Activated naive CD8-positive, alpha-beta T cell treated with anti-CD3 and anti-CD28 coated beads, Interleukin-2, amount 10 ng/mL, durations not matched to agents 7 days and 5 days (primary cell): ENCODE data around the gene CEACAM1. TPM values are rescaled to one million over a fixed set of nuclear protein-coding genes. Genes with fewer than 3 reads are reported as not detected.
"Not testable (repeated sequence)": the region's sequence is repeated elsewhere in the genome, so short reads cannot be mapped to it uniquely, and the experiment has no call there.

ENCODE experiments used
- ATAC-seq: fragments of 150-1000 bp; cut with Tn5 transposase; one replicate; pipeline ENCODE4 v1.10.0; 2021; ENCODE audit warnings: low read depth, moderate library complexity
- POLR2A ChIA-PET: fragments of 350-600 bp; sonication (Branson Sonifier 250); formaldehyde crosslinking; loops from one replicate; lab custom pipeline; 2021; ENCODE audit warnings: antibody characterized with exemption; lab: Charles Lee
- DNase-seq: peaks from one replicate; pipeline ENCODE4 v3.0.0; 2021
- H3K27ac Mint-ChIP-seq: one replicate; pipeline ENCODE4 v1.8.0; 2022; ENCODE audit warnings: mild to moderate bottlenecking, mixed read lengths
- H3K27me3 Mint-ChIP-seq: one replicate; pipeline ENCODE4 v1.8.0; 2022; ENCODE audit warnings: mild to moderate bottlenecking, moderate library complexity, mixed read lengths
- H3K36me3 Mint-ChIP-seq: one replicate; pipeline ENCODE4 v1.8.0; 2021; ENCODE audit warnings: mild to moderate bottlenecking, mixed read lengths
- H3K4me1 Mint-ChIP-seq: one replicate; pipeline ENCODE4 v1.8.0; 2021; ENCODE audit warnings: mixed read lengths
- H3K4me3 Mint-ChIP-seq: one replicate; pipeline ENCODE4 v1.8.0; 2022; ENCODE audit warnings: mild to moderate bottlenecking, moderate library complexity, mixed read lengths
- H3K9me3 Mint-ChIP-seq: one replicate; pipeline ENCODE4 v1.8.0; 2021; ENCODE audit warnings: mixed read lengths
- total RNA-seq, 2 experiments: library from RNA; stranded (reverse); gene quantifications; one replicate each; pipeline ENCODE4 v1.2.3, GENCODE V29; 2021

The CEACAM1 gene
- total RNA-seq, 2 experiments from 2014 or later: 34.2 to 38.3 TPM

DNA sequence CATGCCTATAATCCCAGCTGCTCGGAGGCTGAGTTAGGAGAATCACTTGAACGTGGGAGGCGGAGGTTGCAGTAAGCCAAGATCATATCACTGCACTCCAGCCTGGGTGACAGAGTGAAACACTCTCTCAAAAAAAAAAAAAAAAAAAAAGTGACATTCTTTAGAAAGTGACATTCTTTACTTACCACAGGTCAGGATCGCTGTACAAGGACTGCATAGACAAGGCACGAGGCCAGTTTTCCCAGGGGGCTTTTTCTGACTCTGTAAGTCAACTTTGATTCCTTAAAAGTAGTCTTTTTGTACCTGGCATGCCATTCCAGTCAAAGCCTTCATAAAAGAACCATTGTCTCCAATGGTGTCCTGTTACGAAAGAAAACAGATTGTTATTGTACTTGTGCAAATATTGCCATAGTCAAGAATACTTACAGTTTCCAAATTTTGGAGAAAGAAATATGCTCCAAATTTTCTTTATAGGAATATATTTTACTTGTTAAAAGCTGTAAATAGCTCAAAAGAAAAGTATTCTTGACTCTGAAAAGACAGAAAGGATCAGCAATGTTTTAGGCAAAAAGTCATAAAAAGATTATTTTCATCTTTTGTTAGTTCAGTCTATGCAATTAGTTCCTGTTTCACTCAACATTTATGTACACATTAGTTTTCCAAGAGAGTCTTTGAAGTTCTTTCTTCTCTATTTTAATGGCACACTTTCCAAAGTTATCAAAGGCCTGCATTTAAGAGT, 39.3 kb downstream of the CEACAM1 start:
- ATAC-seq (no peak), DNase-seq (no peak)
- Mint-ChIP-seq H3K4me3 (no peak overlapping the region), H3K27me3 (peaks cover 6% of the 10 kb centered on the region), H3K9me3 (no peaks in the 10 kb centered on the region), H3K4me1 (peaks cover 20% of the 10 kb centered on the region), H3K27ac (no peak overlapping the region), H3K36me3 (peaks cover 5% of the 10 kb centered on the region)
- POLR2A ChIA-PET: no interaction called here

DNA sequence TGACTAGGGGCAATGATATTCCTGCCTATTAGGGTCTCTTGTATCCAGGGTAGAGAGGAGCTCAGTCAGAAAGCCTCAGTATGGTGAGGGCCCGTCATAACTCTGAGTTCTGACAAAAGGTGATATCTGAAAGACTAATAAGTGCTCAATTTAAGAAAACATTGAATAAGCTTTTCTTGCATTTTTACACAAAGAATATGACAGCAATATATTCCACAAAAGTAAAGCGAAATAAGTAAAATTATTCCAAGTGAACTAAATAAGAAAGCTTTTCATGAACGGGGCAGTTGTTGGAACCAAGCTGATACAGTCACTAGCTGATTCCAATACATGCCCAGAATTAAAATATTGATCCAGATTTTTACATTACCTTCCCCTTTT, 40.5 kb downstream of the CEACAM1 start:
- H3K27me3 Mint-ChIP-seq: peaks cover 6% of the 10 kb centered on the region
- no peak overlapping the region for H3K27ac Mint-ChIP-seq
- peaks cover 22% of the 10 kb centered on the region for H3K4me1 Mint-ChIP-seq
- ATAC-seq (no peak), DNase-seq (no peak)
- no peaks in the 10 kb centered on the region for H3K9me3 Mint-ChIP-seq
- POLR2A ChIA-PET: no interaction called here
- H3K4me3 Mint-ChIP-seq: no peak overlapping the region
- H3K36me3 Mint-ChIP-seq: peaks cover 8% of the 10 kb centered on the region

DNA sequence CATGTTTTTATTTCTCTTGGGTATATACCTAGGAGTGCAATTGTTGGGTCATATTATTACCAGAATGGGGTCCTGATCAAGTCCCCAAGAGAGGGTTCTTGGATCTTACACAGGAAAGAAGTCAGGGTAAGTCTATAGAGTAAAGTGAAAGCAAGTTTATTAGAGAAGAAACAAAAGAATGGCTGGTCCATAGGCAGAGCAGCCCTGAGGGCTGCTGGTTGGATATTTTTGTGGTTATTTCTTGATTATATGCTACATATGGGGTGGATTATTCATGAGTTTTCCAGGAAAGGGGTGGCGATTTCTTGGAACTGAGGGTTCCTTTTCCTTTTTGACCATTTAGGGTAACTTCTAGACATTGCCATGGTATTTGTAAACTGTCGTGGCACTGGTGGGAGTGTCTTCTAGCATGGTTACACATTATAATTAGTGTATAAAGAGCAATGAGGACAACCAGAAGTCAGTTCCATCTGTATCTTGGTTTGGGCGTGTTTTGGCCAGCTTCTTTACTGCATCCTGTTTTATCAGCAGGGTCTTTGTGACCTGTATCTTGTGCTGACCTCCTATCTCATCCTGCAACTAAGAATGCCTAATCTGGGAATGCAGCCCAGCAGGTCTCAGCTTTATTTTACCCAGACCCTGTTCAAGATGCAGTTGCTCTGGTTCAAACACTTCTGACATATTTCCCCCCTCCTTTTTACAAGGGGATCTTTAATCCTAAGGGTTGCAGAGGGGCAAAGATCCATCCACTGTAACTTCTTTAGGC, 41.1 kb downstream of the CEACAM1 start:
- Mint-ChIP-seq H3K36me3 (peaks cover 8% of the 10 kb centered on the region), H3K27me3 (peaks cover 6% of the 10 kb centered on the region), H3K4me1 (peaks cover 22% of the 10 kb centered on the region), H3K9me3 (no peaks in the 10 kb centered on the region), H3K27ac (peak overlapping the region; percentile 73), H3K4me3 (peak overlapping the region; percentile 41)
- POLR2A ChIA-PET: interaction anchor here (0.6 kb wide), 1 partner anchor 32 kb away, joined by 3 read pairs; no protein-coding TSS in a partner anchor
- no peak for DNase-seq
- ATAC-seq: peak; percentile 72

DNA sequence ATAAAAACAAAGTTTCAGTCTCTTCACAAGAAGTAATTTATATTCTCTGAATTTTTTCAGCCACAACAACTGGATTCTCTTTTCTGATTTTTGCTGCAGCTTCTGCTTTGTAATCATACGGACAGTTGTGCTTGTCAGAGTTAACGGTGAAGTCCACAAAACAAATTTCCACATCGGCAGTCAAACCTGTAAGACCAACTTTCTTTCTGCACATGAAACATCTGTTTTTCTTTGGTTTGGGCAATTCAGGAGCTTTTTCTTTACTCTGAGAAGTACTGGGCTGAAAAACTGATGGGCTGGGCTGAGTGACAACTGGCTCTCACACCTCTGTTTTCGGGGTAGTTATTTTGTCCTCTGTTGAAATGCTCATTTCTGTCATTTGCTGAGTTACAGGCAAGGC, 43.2 kb downstream of the CEACAM1 start:
- DNase-seq, ATAC-seq, H3K27ac Mint-ChIP-seq, POLR2A ChIA-PET, H3K27me3 Mint-ChIP-seq, H3K9me3 Mint-ChIP-seq, H3K36me3 Mint-ChIP-seq, H3K4me3 Mint-ChIP-seq: not testable (repeated sequence)
- H3K4me1 Mint-ChIP-seq: peaks cover 35% of the 10 kb centered on the region

DNA sequence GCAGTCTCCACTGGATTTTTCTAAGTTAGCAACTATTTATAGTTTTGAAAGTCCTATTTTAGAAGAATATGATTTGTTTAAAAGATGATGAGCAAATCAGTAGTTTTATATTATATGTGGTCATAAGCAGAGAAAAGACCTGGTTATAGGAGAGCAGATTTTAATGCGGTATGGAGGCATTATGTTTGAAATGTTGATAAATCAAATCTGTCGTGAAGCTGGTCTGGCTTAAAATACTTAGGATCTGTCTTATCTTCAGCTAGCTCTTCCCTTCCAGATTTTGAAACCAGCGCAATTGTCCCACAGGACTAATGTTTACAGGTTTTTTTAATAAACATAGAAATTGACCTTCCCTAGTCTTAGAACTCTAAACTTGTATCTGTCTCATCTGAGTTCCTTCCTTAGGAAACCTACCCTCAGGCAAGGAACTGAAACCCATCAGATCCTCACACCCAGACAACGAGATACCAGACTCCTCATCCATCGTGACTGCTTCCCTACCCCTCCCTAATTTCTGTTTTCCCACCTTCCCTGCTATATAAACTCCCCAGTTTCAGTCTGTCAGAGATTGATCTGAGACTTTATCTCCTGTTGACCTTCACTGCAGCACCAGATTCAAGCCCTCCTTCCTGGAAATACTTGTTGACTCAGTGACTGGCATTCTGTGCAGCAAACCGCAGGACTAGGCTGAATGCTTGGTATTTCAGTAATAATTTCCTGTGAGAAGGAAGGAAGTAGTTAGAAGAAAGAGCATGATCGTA, 47.8 kb downstream of the CEACAM1 start:
- POLR2A ChIA-PET: no interaction called here
- Mint-ChIP-seq H3K4me3 (peak overlapping the region; percentile 36), H3K9me3 (peaks cover 1% of the 10 kb centered on the region), H3K4me1 (peaks cover 28% of the 10 kb centered on the region), H3K36me3 (peaks cover 3% of the 10 kb centered on the region), H3K27ac (peak overlapping the region; percentile 69), H3K27me3 (no peaks in the 10 kb centered on the region)
- DNase-seq (no peak), ATAC-seq (peak; percentile 68)

DNA sequence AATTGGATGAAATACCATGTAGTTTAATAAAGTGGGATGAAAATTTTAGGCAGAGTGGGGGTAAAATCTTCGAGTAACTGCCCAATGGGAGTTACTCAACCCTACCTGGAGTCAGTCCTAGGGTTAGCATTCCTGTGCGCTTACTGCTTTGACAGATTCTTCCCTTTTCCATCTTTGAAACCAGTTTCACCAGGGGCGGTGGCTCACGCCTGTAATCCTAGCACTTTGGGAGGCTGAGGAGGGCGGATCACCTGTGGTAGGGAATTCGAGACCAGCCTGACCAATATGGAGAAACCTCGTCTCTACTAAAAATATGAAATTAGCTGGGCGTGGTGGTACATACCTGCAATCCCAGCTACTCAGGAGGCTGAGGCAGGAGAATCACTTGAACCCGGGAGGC, 48.5 kb downstream of the CEACAM1 start:
- no peak for ATAC-seq
- Mint-ChIP-seq H3K9me3 (peaks cover 1% of the 10 kb centered on the region), H3K4me1 (peaks cover 31% of the 10 kb centered on the region), H3K27ac (no peak overlapping the region), H3K4me3 (no peak overlapping the region), H3K36me3 (peaks cover 3% of the 10 kb centered on the region), H3K27me3 (no peaks in the 10 kb centered on the region)
- POLR2A ChIA-PET: no interaction called here
- DNase-seq: no peak

DNA sequence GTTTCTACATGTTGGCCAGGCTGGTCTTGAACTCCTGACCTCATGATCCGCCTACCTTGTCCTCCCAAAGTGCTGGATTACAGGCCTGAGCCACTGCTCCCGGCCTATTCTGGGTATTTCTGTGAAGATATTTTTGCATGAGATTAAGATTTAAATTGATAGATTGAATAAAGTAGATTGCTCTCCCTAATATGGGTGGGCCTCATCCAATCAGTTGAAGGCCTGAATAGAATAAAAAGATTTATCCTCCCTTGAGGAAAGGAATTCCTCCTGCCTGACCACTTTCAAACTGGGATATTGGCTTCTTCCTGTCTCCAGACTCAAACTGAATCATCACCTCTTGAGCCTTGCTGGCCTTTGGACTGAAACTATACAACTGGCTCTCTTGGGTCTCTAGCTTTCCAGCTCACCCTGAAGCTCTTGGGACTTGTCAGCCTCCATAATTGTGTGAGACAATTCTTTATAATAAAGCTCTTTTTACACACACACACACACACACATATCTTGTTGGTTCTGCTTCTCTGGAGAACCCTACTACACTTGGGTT, 49.4 kb downstream of the CEACAM1 start:
- Mint-ChIP-seq H3K9me3 (peaks cover 1% of the 10 kb centered on the region), H3K27ac (no peak overlapping the region), H3K36me3 (peaks cover 2% of the 10 kb centered on the region), H3K4me1 (peaks cover 28% of the 10 kb centered on the region), H3K27me3 (no peaks in the 10 kb centered on the region), H3K4me3 (no peak overlapping the region)
- no peak for ATAC-seq
- no peak for DNase-seq
- POLR2A ChIA-PET: interaction anchor here (0.7 kb wide), 1 partner anchor 488 kb away, joined by 4 read pairs; no protein-coding TSS in a partner anchor

DNA sequence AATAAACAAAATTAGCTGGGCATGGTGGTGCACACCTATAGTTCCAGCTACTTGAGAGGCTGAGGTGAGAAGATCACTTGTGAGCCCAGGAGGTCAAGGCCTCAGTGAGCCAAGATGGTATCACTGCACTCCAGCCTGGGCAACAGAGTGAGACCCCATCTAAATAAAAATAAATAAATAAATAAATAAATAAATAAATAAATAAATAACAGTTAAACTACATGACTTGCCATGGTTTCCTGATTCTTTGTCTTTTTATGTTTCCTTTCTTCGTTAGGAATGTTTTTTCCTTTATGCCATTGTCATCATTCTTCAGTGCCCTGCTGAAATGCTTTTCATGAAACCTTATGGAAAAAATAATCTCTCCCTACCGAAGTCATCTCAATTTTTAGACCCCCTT, 50.3 kb downstream of the CEACAM1 start:
- Mint-ChIP-seq H3K27me3 (peaks cover 2% of the 10 kb centered on the region), H3K9me3 (peaks cover 1% of the 10 kb centered on the region), H3K27ac (no peak overlapping the region), H3K36me3 (no peaks in the 10 kb centered on the region), H3K4me3 (no peak overlapping the region), H3K4me1 (peaks cover 28% of the 10 kb centered on the region)
- DNase-seq: no peak
- POLR2A ChIA-PET: interaction anchor here (0.5 kb wide), 1 partner anchor 26 kb away, joined by 5 read pairs; no protein-coding TSS in a partner anchor
- ATAC-seq: no peak

DNA sequence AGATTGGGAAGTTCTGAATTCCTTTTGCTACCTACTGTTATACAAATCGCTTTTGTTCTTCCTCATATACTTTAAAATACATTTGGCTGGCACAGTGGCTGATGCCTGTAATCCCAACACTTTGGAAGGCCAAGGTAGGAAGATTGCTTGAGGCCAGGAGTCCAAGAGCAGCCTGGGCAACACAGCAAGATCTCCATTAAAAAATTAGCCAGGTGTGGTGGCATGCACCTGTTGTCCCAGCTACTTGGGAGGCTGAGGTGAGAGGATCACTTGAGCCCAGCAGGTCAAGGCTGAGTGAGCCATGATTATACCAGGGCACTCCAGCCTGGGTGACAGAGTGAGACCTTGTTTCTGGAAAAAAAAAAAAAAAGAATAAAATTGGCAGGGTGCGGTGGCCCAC, 51.2 kb downstream of the CEACAM1 start:
- no peaks in the 10 kb centered on the region for H3K36me3 Mint-ChIP-seq
- ATAC-seq: no peak
- no peak overlapping the region for H3K27ac Mint-ChIP-seq
- no peak for DNase-seq
- H3K4me3 Mint-ChIP-seq: no peak overlapping the region
- H3K4me1 Mint-ChIP-seq: peaks cover 28% of the 10 kb centered on the region
- H3K27me3 Mint-ChIP-seq: peaks cover 5% of the 10 kb centered on the region
- peaks cover 1% of the 10 kb centered on the region for H3K9me3 Mint-ChIP-seq
- POLR2A ChIA-PET: no interaction called here

DNA sequence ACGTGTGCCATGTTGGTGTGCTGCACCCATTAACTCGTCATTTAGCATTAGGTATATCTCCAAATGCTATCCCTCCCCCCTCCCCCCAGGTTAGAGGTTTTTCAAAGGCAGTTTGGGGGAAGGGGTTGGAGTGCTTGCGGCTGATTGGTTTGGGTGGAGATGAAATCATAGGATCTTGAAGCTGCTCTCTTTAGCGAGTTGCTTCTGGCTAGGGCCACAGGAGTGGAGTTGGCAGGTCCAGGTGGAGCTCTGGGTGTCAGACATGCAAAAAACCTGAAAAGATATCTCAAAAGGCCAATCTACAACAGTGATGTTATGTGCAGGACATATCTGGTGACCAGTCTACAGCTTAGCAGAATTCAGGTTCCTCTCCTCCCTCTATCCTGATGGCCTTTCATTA, 52.9 kb downstream of the CEACAM1 start:
- ATAC-seq: no peak
- Mint-ChIP-seq H3K9me3 (no peaks in the 10 kb centered on the region), H3K4me1 (peaks cover 16% of the 10 kb centered on the region), H3K36me3 (no peaks in the 10 kb centered on the region), H3K4me3 (no peak overlapping the region), H3K27me3 (peaks cover 5% of the 10 kb centered on the region), H3K27ac (no peak overlapping the region)
- POLR2A ChIA-PET: interaction anchor here (1.1 kb wide), 1 partner anchor 9 kb away, joined by 3 read pairs; no protein-coding TSS in a partner anchor
- DNase-seq: no peak

DNA sequence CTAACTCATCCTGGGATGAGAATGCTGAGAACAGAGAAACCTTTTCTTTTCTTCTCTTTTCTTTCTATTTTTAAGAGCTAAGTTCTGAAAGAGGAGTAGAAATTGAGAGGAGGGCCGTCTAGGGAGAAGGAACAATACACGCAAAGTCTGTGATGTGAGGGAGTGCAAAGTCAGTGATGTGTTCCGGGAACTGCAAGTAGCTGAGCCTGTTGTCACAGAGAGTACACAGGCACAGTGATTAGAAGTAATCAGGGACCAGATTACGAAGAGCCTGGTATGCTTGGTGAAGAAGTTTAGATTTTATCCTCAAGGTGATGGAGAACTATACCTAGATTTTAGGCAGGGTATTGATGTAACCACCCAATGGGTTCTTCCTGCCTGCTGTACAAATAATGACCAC, 53.5 kb downstream of the CEACAM1 start:
- ATAC-seq (no peak), DNase-seq (no peak)
- Mint-ChIP-seq H3K4me1 (peaks cover 15% of the 10 kb centered on the region), H3K36me3 (no peaks in the 10 kb centered on the region), H3K9me3 (no peaks in the 10 kb centered on the region), H3K27ac (no peak overlapping the region), H3K4me3 (no peak overlapping the region), H3K27me3 (peaks cover 5% of the 10 kb centered on the region)
- POLR2A ChIA-PET: interaction anchor here (1.1 kb wide), 1 partner anchor 8 kb away, joined by 3 read pairs; no protein-coding TSS in a partner anchor

DNA sequence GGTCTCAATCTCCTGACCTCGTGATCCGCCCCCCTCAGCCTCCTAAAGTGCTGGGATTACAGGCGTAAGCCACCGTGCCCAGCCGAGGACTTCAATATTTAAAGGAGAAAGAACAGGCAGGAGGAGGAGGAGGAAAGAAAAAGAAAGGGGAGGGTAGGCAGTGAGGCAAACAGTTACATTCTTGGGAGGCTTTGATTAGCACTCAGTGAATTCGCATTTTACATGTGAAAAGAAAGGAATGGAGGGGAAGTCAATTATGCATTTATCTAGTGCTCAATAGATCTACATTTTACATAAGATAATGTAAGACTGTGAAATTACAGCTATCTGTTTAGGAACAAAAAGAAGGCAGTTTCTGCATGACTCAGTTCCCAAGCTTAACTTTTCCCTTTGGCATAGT, 54.6 kb downstream of the CEACAM1 start:
- Mint-ChIP-seq H3K27ac (no peak overlapping the region), H3K27me3 (peaks cover 5% of the 10 kb centered on the region), H3K36me3 (no peaks in the 10 kb centered on the region), H3K4me1 (peaks cover 13% of the 10 kb centered on the region), H3K4me3 (no peak overlapping the region), H3K9me3 (no peaks in the 10 kb centered on the region)
- POLR2A ChIA-PET: no interaction called here
- ATAC-seq (no peak), DNase-seq (no peak)
